ENCODE data around the gene SBF2.

Gene SBF2

DNA sequence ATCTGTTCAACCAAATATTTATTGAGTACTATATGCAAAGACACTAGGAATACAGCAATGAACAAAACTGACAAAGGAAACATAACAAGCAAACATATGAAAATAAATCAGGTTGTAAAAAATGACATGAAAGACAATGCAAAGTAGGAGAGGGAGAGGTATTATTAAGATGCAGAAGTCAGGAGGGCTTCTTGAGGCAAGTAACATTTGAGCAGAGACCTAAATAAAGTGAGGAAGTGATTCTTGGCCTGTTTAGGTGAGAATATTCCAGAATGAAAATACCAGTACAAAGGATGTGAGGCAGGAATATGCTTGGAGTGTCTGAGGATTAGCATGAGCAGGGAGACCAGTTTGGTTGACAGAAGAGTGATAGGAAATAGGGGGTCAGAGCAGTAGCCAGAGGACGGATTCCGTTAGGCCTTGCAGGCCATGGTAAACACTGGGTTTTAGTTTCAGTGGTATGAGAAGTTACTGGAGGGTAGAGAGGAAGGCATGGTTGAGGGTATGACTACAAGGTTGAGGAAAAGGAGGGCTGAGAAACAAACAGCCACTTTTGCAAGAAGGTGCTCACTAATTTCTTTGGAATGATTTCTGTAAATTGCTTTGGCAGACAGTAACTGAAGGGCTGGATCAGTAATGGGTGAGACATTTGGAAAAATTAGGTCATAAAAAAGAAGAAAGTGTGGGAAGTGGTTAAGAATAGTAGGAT is 438.3 kb downstream of the SBF2 start:
- H3K27me3 ChIP-seq (ENCODE audit: insufficient read depth, low read length, poor library complexity), result no peaks in the 10 kb centered on the region
- no peaks in the 10 kb centered on the region for H3K9me3 ChIP-seq (ENCODE audit: insufficient read depth, low read length, severe bottlenecking)
- ATAC-seq (ENCODE audit: insufficient read depth, low read depth), result no peak
- H2AFZ ChIP-seq (ENCODE audit: low read depth, low read length), result no peak overlapping the region
- TF ChIP-seq, protein P1, sequence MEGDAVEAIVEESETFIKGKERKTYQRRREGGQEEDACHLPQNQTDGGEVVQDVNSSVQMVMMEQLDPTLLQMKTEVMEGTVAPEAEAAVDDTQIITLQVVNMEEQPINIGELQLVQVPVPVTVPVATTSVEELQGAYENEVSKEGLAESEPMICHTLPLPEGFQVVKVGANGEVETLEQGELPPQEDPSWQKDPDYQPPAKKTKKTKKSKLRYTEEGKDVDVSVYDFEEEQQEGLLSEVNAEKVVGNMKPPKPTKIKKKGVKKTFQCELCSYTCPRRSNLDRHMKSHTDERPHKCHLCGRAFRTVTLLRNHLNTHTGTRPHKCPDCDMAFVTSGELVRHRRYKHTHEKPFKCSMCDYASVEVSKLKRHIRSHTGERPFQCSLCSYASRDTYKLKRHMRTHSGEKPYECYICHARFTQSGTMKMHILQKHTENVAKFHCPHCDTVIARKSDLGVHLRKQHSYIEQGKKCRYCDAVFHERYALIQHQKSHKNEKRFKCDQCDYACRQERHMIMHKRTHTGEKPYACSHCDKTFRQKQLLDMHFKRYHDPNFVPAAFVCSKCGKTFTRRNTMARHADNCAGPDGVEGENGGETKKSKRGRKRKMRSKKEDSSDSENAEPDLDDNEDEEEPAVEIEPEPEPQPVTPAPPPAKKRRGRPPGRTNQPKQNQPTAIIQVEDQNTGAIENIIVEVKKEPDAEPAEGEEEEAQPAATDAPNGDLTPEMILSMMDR (IDR thresholded peaks at IDR 0.05; ENCODE audit: borderline replicate concordance, extremely low read depth, low read length, poor library complexity, severe bottlenecking), result no peak
- TF ChIP-seq EZH2 (IDR thresholded peaks at IDR 0.05; ENCODE audit: borderline replicate concordance, low read depth, low read length, severe bottlenecking), result no peak
- H3K36me3 ChIP-seq (ENCODE audit: insufficient read depth, low read length), result peaks cover 27% of the 10 kb centered on the region
- peaks cover 19% of the 10 kb centered on the region for H3K4me1 ChIP-seq (ENCODE audit: insufficient read depth, low read length)
- no peak for DNase-seq
- H3K79me2 ChIP-seq (ENCODE audit: insufficient read depth, low read length), result no peaks in the 10 kb centered on the region
- no peak overlapping the region for H3K4me3 ChIP-seq (ENCODE audit: low read depth in 1 of 2, low read length in 2 of 2)
- no peaks in the 10 kb centered on the region for H4K20me1 ChIP-seq (ENCODE audit: insufficient read depth, low read length)
- no peak overlapping the region for H3K4me2 ChIP-seq (ENCODE audit: insufficient read depth, low read length)
- H3K9ac ChIP-seq (ENCODE audit: low read depth, low read length), result no peak overlapping the region
- no peak overlapping the region for H3K27ac ChIP-seq (ENCODE audit: low read length)

DNA sequence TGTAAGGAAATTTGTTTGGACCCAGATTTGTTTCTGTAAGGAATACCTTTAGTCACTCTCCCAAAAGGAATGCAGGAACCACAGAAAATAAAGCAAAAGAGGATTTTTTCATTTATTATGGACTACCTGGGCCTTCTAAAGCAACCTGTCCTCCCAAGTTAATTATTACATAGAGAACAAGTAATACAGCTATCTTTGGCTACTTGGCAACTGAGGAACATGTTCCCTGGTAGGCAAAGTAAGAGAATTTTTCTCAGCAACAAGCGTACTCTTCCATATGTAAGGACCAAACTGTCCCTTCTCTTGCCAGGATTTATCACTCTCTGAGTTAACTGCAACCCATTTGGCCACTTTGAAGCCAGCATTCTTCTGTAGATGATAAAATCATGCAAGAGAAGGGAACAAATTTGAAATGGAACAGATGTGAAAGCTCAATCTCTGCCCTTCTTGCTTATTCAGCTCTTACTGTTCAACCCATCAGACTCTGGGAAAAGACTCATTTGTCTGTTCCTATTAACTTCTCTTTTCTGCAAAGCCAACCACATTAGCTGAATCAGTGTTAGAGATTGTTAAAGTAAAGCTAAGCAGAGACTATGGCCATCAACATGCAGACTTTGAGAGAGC is 440.0 kb downstream of the SBF2 start:
- H3K27ac ChIP-seq (ENCODE audit: low read length), result no peak overlapping the region
- H3K9ac ChIP-seq (ENCODE audit: low read depth, low read length), result no peak overlapping the region
- no peaks in the 10 kb centered on the region for H3K27me3 ChIP-seq (ENCODE audit: insufficient read depth, low read length, poor library complexity)
- peaks cover 33% of the 10 kb centered on the region for H3K36me3 ChIP-seq (ENCODE audit: insufficient read depth, low read length)
- TF ChIP-seq, protein P1 (IDR thresholded peaks at IDR 0.05; ENCODE audit: borderline replicate concordance, extremely low read depth, low read length, poor library complexity, severe bottlenecking), result no peak
- no peak for TF ChIP-seq EZH2 (IDR thresholded peaks at IDR 0.05; ENCODE audit: borderline replicate concordance, low read depth, low read length, severe bottlenecking)
- H4K20me1 ChIP-seq (ENCODE audit: insufficient read depth, low read length), result no peaks in the 10 kb centered on the region
- no peaks in the 10 kb centered on the region for H3K9me3 ChIP-seq (ENCODE audit: insufficient read depth, low read length, severe bottlenecking)
- no peak overlapping the region for H3K4me2 ChIP-seq (ENCODE audit: insufficient read depth, low read length)
- no peaks in the 10 kb centered on the region for H3K79me2 ChIP-seq (ENCODE audit: insufficient read depth, low read length)
- no peak overlapping the region for H2AFZ ChIP-seq (ENCODE audit: low read depth, low read length)
- ATAC-seq (ENCODE audit: insufficient read depth, low read depth) (no peak), DNase-seq (no peak)
- H3K4me1 ChIP-seq (ENCODE audit: insufficient read depth, low read length), result peaks cover 11% of the 10 kb centered on the region
- H3K4me3 ChIP-seq (ENCODE audit: low read depth in 1 of 2, low read length in 2 of 2), result no peak overlapping the region

DNA sequence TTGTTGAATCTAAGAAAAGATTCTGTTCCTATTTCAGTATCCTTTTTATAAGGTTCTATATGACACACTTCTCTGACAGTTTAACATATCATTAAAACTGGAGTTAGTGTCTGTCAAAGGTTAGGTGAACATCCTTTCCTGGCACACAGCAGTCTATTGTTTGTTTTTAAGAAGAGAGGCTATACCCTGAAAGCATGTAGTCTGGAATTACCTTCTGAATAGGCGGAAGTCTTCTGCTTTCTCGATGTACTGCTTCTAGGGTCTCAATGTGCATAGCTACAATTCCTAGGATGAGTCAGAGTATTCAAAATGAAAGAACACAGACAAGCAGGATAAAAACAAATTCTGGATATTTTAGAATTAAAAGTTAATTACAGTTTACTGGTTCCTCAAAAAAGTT is 441.6 kb downstream of the SBF2 start:
- Histone ChIP-seq H3K9me3 (ENCODE audit: insufficient read depth, low read length, severe bottlenecking) (no peaks in the 10 kb centered on the region), H3K36me3 (ENCODE audit: insufficient read depth, low read length) (peaks cover 33% of the 10 kb centered on the region), H3K9ac (ENCODE audit: low read depth, low read length) (no peak overlapping the region), H3K27me3 (ENCODE audit: insufficient read depth, low read length, poor library complexity) (no peaks in the 10 kb centered on the region), H3K4me1 (ENCODE audit: insufficient read depth, low read length) (no peaks in the 10 kb centered on the region), H3K27ac (ENCODE audit: low read length) (no peak overlapping the region), H3K4me2 (ENCODE audit: insufficient read depth, low read length) (no peak overlapping the region), H3K79me2 (ENCODE audit: insufficient read depth, low read length) (no peaks in the 10 kb centered on the region), H2AFZ (ENCODE audit: low read depth, low read length) (no peak overlapping the region), H4K20me1 (ENCODE audit: insufficient read depth, low read length) (no peaks in the 10 kb centered on the region), H3K4me3 (ENCODE audit: low read depth in 1 of 2, low read length in 2 of 2) (no peak overlapping the region)
- TF ChIP-seq, protein P1 (IDR thresholded peaks at IDR 0.05; ENCODE audit: borderline replicate concordance, extremely low read depth, low read length, poor library complexity, severe bottlenecking), result no peak
- TF ChIP-seq EZH2 (IDR thresholded peaks at IDR 0.05; ENCODE audit: borderline replicate concordance, low read depth, low read length, severe bottlenecking), result no peak
- DNase-seq (no peak), ATAC-seq (ENCODE audit: insufficient read depth, low read depth) (no peak)
